Activated CD4-positive, alpha-beta memory T cell treated with anti-CD3 and anti-CD28 coated beads, Interleukin-2, amount 10 ng/mL, durations not matched to agents 7 days and 5 days (primary cell): ENCODE data around the gene PABPN1L. TPM values are rescaled to one million over a fixed set of nuclear protein-coding genes. Genes with fewer than 3 reads are reported as not detected.

Experiments
- CTCF ChIA-PET: fragments of 350-600 bp; sonication (Branson Sonifier 250); formaldehyde crosslinking; loops from one replicate; lab custom pipeline; 2021; ENCODE audit warnings: antibody characterized with exemption, inconsistent platforms; lab: Charles Lee
- POLR2A ChIA-PET: fragments of 350-600 bp; sonication (Branson Sonifier 250); formaldehyde crosslinking; loops from one replicate; lab custom pipeline; 2021; ENCODE audit warnings: antibody characterized with exemption; lab: Charles Lee
- DNase-seq: peaks from one replicate; pipeline ENCODE4 v3.0.0-alpha.2; 2020
- H3K27ac Mint-ChIP-seq: one replicate; pipeline ENCODE4 v1.8.0; 2021; ENCODE audit warnings: mild to moderate bottlenecking, mixed read lengths
- H3K27me3 Mint-ChIP-seq: one replicate; pipeline ENCODE4 v1.8.0; 2021; ENCODE audit warnings: mixed read lengths
- H3K36me3 Mint-ChIP-seq: one replicate; pipeline ENCODE4 v1.8.0; 2021; ENCODE audit warnings: low read depth, mixed read lengths
- H3K4me1 Mint-ChIP-seq: one replicate; pipeline ENCODE4 v1.8.0; 2021; ENCODE audit warnings: mixed read lengths
- H3K4me3 Mint-ChIP-seq: one replicate; pipeline ENCODE4 v1.8.0; 2021; ENCODE audit warnings: mild to moderate bottlenecking, mixed read lengths
- H3K9me3 Mint-ChIP-seq: one replicate; pipeline ENCODE4 v1.8.0; 2021; ENCODE audit warnings: mixed read lengths
- total RNA-seq, 2 experiments: library from RNA; stranded (reverse); gene quantifications; one replicate each; pipeline ENCODE4 v1.2.3, GENCODE V29; 2021

Gene PABPN1L
- total RNA-seq, 2 experiments from 2014 or later = not detected

DNA sequence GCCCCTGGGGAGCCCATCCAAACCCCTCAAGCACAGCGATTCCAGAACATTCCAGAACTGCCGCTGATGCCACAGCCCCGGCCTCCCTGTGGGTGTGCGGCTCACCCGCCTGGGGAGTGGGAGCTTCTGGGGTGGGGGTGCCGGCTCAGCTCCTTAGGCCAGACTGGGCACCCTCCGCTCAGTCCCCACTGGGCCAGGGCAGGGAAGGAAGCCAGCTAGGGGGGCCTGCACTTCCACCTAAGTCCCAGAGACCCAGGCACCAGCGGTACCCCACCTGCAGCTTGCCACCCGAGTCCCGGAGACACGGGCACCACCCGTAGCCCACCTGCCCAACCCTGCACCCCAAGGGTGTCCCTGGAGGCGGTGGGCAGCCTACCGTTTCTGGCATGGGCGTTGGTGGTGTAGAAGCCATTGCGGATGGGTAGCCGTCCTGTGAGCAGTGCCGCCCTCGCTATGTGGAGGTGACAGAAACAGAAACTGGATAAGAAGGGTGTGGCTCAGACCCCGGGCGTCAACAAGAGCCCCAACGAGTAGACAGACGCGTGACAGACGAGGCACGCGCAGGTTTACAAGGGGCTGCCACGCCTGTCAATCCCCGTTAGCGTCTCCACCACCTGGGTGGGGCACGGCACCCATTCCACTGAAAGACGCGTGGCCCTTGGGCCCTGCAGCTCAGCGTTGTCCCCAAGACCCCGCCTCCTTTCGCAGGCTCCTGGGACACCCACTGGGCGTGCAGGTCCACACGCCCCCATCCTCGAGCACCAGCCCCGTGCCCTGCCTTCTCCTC lies 24.7 kb downstream of the PABPN1L start:
- Mint-ChIP-seq H3K27ac (no peak overlapping the region), H3K36me3 (no peaks in the 10 kb centered on the region), H3K9me3 (no peaks in the 10 kb centered on the region), H3K4me1 (peaks cover 7% of the 10 kb centered on the region), H3K4me3 (no peak overlapping the region), H3K27me3 (no peaks in the 10 kb centered on the region)
- ChIA-PET CTCF (no interaction called here), POLR2A (interaction anchor here (0.9 kb wide), 1 partner anchor 16 kb away, joined by 4 read pairs; no protein-coding TSS in a partner anchor)
- DNase-seq = no peak

DNA sequence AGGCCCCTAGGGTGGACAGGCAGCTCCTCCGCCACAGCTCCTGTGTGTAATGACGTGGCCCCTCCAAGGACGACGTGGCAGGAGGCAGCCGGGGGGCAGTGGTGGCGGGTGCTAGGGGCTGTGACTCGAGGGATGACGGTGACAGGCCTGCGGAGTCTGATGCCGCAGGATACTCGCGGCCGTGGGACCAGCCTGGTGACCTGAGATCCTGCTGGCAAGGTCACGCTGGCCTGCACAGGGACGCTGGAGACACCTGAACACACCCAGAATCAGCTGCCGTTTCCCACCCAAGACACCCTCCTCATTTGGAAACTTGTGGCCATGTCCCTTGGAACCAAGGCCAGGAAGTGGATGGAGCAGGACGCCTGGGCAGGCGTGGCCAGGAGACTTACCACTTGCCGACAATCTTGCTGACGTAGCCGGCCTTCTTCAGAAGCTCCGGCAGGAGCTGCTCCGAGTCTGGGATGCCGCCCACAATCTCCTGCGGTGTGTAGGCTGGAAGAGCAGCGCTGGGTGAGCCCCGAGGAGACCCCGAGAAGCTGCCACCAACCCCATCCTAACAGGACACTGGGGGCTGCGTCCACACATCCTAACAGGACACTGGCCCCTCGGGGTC lies 25.8 kb downstream of the PABPN1L start:
- ChIA-PET POLR2A (interaction anchor here (0.9 kb wide), 1 partner anchor 17 kb away, joined by 4 read pairs; no protein-coding TSS in a partner anchor), CTCF (no interaction called here)
- no peaks in the 10 kb centered on the region for H3K27me3 Mint-ChIP-seq
- no peak overlapping the region for H3K4me3 Mint-ChIP-seq
- no peaks in the 10 kb centered on the region for H3K9me3 Mint-ChIP-seq
- H3K27ac Mint-ChIP-seq = no peak overlapping the region
- peaks cover 7% of the 10 kb centered on the region for H3K4me1 Mint-ChIP-seq
- no peaks in the 10 kb centered on the region for H3K36me3 Mint-ChIP-seq
- DNase-seq = no peak

DNA sequence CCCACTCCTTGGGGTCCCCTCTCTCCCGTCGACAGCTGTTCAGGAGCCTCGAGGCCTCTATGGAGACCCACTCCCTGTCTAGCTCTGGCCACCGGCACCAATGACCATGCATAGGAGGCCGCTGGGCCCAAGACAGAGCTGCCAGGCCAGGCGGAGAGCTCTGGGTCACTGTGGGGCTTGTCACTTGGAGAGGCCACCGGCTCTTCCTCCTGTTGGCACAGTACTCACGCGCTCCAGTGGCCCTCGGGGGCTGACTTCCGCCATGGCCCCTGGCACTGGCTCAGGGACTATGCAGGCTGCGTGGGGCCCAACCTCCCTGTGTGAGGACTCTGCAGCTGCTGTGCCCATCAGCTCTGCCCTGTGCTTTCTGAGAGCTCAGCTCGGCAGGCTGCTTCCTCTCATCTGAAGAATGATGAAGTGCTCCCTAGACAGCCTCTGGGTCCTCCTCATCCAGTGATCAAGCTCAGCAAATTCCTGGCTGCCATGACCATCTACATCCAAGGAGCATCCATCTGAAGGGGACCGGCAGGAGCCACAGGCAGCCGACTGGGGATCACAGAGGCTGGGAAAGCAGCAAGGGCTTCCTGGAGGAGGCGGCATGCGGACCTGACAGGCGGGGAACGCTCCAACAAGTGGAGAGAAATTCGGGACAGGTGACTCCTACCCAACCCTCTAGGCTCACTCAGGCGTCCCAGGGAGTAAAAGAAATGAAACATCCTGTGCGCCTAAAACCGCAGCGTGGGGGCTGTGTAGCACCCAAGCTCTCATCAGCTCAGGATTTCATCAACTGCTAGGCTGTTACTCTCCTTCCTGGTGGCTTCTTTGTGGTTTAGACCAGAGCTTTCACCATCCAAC lies 26.5 kb downstream of the PABPN1L start:
- H3K4me3 Mint-ChIP-seq = no peak overlapping the region
- ChIA-PET POLR2A (no interaction called here), CTCF (no interaction called here)
- peaks cover 7% of the 10 kb centered on the region for H3K4me1 Mint-ChIP-seq
- no peaks in the 10 kb centered on the region for H3K27me3 Mint-ChIP-seq
- H3K27ac Mint-ChIP-seq = no peak overlapping the region
- H3K36me3 Mint-ChIP-seq = no peaks in the 10 kb centered on the region
- no peaks in the 10 kb centered on the region for H3K9me3 Mint-ChIP-seq
- no peak for DNase-seq

DNA sequence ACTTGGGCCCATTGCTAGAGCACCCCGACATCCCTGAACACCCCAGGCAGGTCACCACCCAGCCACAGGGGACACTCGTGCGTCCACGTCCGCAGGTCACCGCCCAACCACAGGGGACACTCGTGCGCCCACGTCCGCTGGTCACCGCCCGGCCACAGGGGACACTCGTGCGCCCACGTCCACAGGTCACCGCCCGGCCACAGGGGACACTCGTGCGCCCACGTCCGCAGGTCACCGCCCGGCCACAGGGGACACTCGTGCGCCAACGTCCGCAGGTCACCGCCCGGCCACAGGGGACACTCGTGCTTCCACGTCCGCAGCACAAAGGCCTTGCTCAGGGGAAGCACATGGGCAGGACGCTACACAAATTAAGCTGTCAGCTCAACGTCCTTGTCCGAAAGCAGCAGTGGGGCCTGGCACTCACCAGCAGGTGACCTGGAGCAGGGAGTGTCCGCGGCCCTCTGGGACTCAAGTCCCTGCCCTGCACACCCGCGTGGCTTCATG lies 27.4 kb downstream of the PABPN1L start:
- Mint-ChIP-seq H3K4me3 (no peak overlapping the region), H3K27ac (no peak overlapping the region), H3K36me3 (no peaks in the 10 kb centered on the region), H3K9me3 (no peaks in the 10 kb centered on the region), H3K4me1 (peaks cover 7% of the 10 kb centered on the region), H3K27me3 (no peaks in the 10 kb centered on the region)
- POLR2A ChIA-PET = no interaction called here
- CTCF ChIA-PET = interaction anchor here (0.6 kb wide), 1 partner anchor 45 kb away, joined by 3 read pairs; no protein-coding TSS in a partner anchor
- no peak for DNase-seq

DNA sequence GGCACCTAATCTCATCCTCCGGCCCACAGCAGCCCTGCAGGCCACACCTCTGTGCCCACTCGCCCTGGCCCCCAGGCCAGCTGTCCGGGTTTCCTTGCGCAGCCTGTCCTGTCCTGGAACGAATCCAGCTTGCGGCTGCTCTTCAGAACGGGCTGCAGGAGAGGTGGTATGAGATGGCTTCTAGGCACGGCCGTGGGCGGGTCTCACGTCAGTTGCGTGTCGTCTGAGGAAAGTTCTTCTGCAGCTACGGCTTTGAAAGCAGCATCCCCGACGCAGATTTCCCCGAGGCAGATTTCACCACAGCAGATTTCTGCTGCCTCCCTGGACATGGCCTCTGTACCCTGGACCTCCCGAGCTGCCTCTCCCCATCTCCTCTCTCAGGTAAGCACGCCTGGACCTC lies 27.9 kb downstream of the PABPN1L start:
- H3K4me3 Mint-ChIP-seq = no peak overlapping the region
- no peaks in the 10 kb centered on the region for H3K36me3 Mint-ChIP-seq
- ChIA-PET CTCF (interaction anchor here (0.6 kb wide), 1 partner anchor 45 kb away, joined by 3 read pairs; no protein-coding TSS in a partner anchor), POLR2A (no interaction called here)
- peaks cover 7% of the 10 kb centered on the region for H3K4me1 Mint-ChIP-seq
- H3K9me3 Mint-ChIP-seq = no peaks in the 10 kb centered on the region
- H3K27me3 Mint-ChIP-seq = no peaks in the 10 kb centered on the region
- no peak overlapping the region for H3K27ac Mint-ChIP-seq
- no peak for DNase-seq

DNA sequence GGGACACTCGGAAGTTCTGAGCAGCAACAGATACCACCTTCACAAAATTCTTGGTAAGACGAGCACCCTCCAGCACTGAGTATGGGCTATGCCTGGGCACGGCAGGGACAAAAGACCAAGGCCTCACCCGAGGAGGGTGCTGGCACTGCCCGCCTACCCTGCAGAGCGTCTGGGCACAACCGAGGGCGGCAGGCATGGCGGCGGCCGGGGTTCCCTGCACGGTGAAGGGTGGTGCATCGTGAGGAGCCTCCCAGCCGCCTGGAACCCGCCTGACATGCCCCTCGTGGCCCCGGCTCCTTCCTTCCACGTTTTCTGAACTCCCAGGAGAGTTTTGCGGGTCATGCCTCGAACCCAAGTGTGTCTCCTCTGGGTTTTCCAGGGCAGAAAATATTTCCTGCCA lies 28.7 kb downstream of the PABPN1L start:
- no peak for DNase-seq
- Mint-ChIP-seq H3K4me3 (no peak overlapping the region), H3K9me3 (no peaks in the 10 kb centered on the region), H3K27ac (no peak overlapping the region), H3K36me3 (no peaks in the 10 kb centered on the region), H3K4me1 (peaks cover 6% of the 10 kb centered on the region), H3K27me3 (no peaks in the 10 kb centered on the region)
- CTCF ChIA-PET = no interaction called here
- POLR2A ChIA-PET = no interaction called here

DNA sequence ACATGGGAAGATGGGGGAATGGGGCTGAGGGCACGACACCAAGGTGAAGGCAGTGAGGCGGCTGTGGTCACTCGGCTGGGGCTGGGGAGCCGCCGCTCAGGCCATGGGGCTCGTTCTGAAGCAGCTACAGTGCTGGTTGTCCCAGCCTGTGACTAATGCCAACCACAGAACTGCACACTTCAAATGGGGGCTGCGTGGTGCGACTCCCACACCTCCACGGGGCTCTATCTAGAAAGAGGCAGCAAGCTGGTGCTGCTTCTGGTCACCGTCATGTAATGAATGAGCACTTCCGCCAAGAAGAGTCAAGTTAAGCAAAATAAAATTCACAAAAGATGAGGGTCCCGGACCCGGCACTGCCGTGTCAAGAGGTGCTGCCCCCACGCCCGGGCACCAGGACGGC lies 29.7 kb downstream of the PABPN1L start:
- Mint-ChIP-seq H3K4me3 (no peak overlapping the region), H3K4me1 (peaks cover under 1% of the 10 kb centered on the region), H3K27me3 (no peaks in the 10 kb centered on the region), H3K9me3 (no peaks in the 10 kb centered on the region), H3K27ac (no peak overlapping the region), H3K36me3 (no peaks in the 10 kb centered on the region)
- no peak for DNase-seq
- CTCF ChIA-PET = no interaction called here
- POLR2A ChIA-PET = no interaction called here

DNA sequence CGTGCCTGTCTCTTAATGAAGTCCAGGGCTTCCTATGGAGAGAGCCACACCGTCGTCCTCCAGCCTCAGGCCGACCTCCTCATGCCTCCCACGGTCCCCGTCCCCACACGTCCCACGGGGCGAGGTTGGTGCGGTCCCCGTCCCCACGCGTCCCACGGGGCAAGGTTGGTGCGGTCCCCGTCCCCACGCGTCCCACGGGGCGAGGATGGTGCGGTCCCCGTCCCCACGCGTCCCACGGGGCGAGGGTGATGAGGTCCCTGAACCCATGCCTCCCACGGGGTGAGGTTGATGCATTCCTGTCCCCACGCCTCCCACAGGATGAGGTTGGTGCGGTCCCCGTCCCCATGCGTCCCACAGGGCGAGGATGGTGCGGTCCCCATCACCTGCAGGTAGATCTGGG lies 30.6 kb downstream of the PABPN1L start:
- Mint-ChIP-seq H3K9me3 (no peaks in the 10 kb centered on the region), H3K4me3 (no peak overlapping the region), H3K36me3 (no peaks in the 10 kb centered on the region), H3K27me3 (no peaks in the 10 kb centered on the region), H3K4me1 (no peaks in the 10 kb centered on the region), H3K27ac (no peak overlapping the region)
- DNase-seq = no peak
- ChIA-PET POLR2A (no interaction called here), CTCF (no interaction called here)

DNA sequence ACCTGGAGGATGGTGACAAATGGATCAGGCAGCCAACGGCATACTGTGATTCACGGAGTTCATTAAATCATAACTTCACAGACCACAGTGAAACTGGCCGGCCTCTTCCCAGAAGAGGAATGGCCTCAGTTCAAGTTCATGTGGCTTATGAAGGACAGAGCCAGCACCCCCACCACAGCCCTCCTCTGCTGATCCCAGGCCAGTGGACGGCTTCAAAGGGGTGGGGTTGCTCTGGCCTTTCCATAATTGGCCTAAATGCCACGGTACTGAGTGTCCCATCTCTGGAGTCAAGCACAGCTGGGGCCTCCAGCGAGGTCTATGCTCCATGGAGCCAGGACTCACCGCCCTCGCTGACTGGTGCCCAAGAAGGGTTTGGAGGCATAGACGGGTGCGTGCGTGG lies 31.1 kb downstream of the PABPN1L start:
- no peak overlapping the region for H3K4me3 Mint-ChIP-seq
- no peak for DNase-seq
- no peaks in the 10 kb centered on the region for H3K4me1 Mint-ChIP-seq
- no peaks in the 10 kb centered on the region for H3K27me3 Mint-ChIP-seq
- H3K9me3 Mint-ChIP-seq = no peaks in the 10 kb centered on the region
- H3K36me3 Mint-ChIP-seq = no peaks in the 10 kb centered on the region
- no peak overlapping the region for H3K27ac Mint-ChIP-seq
- POLR2A ChIA-PET = no interaction called here
- CTCF ChIA-PET = no interaction called here

DNA sequence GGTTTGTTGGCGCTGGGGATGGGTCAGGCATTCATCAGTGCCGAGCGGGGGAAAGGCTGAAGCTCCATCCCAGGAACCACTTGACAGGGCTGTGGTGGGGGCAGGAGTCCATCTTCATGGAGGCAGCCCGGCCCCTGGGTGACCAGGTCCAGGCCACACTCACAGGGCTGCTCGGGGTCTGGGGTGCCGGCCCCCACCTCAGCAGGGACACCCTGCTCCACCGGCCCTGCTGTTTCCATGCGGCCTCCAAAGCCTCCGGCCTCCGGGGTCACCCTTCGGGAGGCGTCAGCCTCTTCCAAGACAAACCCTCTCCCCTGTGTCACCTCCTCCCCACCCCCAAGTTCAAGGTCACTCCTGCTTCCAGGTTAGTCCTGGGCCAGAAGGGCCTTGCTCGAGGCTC lies 31.8 kb downstream of the PABPN1L start:
- POLR2A ChIA-PET = no interaction called here
- DNase-seq = no peak
- Mint-ChIP-seq H3K4me3 (no peak overlapping the region), H3K27ac (no peak overlapping the region), H3K27me3 (no peaks in the 10 kb centered on the region), H3K36me3 (no peaks in the 10 kb centered on the region), H3K9me3 (no peaks in the 10 kb centered on the region), H3K4me1 (no peaks in the 10 kb centered on the region)
- CTCF ChIA-PET = no interaction called here

DNA sequence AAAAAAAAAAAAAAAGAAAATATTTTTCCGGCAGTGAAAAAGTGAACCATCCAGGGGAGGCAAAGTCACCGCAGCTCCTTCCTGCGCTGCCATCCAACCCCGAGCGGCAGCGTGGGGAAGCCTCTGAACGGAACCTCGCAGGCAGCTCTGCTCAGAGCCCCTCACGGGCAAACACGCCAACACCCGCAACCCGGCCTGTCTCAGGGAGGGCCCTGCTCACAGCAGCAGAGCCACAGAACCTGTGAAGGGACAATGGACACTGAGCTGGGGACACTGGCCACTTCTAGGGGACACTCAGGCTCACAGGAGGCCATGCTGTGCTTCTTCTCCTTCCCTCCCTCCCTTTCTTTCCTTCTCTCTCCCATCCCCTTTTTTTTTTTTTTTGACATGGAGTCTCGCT lies 33.4 kb downstream of the PABPN1L start:
- Mint-ChIP-seq H3K36me3 (no peaks in the 10 kb centered on the region), H3K4me3 (no peak overlapping the region), H3K4me1 (no peaks in the 10 kb centered on the region), H3K9me3 (no peaks in the 10 kb centered on the region), H3K27ac (no peak overlapping the region), H3K27me3 (no peaks in the 10 kb centered on the region)
- ChIA-PET CTCF (no interaction called here), POLR2A (interaction anchor here (1.4 kb wide), 1 partner anchor 24 kb away, joined by 4 read pairs; the partner anchor contains the start of genes GALNS and TRAPPC2L)
- no peak for DNase-seq

DNA sequence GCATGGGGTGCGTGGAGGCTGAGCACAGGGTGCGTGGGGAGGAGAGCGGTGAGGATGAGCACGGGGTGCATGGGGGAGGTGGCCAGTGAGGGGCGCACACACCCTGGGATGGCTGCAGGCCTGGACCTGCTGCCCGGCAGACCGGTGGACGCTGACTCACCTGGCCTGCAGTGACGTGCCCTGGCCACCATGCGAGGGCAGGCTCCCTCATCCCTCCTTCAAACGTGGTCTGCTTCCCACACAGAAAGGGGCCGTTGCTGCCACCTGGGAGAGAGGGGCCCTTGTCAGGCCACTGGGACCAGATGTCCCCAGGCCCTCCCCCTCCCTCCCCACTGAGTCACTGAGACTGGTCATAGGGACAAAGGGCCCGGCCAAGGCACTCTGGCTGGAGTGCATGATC lies 34.6 kb downstream of the PABPN1L start:
- no peak for DNase-seq
- POLR2A ChIA-PET = no interaction called here

DNA sequence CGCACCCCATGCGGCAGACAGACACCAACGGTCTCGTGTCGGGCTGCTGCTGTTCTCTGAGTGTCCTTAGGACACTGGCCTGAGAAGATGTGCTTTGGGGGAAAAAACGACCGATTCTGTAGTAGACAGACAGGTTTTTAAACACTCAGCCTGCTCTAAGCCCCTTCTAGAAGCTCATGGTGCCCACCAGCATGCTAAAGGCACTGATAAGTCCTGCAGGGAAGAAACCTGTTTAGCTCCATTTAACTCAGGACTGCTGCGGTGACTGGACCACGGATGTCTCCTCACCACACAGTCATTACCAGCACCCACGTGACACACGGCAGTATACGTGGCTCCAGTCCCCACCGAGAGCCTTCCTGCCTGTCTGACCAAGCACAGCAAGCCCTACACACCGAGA lies 35.7 kb downstream of the PABPN1L start:
- Mint-ChIP-seq H3K4me1 (no peaks in the 10 kb centered on the region), H3K36me3 (no peaks in the 10 kb centered on the region), H3K4me3 (no peak overlapping the region), H3K9me3 (no peaks in the 10 kb centered on the region), H3K27me3 (no peaks in the 10 kb centered on the region), H3K27ac (no peak overlapping the region)
- DNase-seq = no peak
- ChIA-PET POLR2A (no interaction called here), CTCF (interaction anchor here (0.7 to 0.9 kb wide), 2 partner anchors 13 to 221 kb away, joined by 3 to 5 read pairs; no protein-coding TSS in a partner anchor)

More for the DNA sequence above, 34.6 kb downstream of the PABPN1L start:
- no peak overlapping the region for H3K4me3 Mint-ChIP-seq
- no peaks in the 10 kb centered on the region for H3K4me1 Mint-ChIP-seq
- no peaks in the 10 kb centered on the region for H3K36me3 Mint-ChIP-seq
- H3K9me3 Mint-ChIP-seq = no peaks in the 10 kb centered on the region
- no peak overlapping the region for H3K27ac Mint-ChIP-seq
- CTCF ChIA-PET = no interaction called here
- no peaks in the 10 kb centered on the region for H3K27me3 Mint-ChIP-seq
